Upper lobe of right lung (tissue), 1 donor: ENCODE data around the gene LETM1. TPM values are rescaled to one million over a fixed set of nuclear protein-coding genes. Genes with fewer than 3 reads are reported as not detected.

Source experiments
- ATAC-seq: fragments of 200-7000 bp; cut with Tn5 transposase; one replicate; pipeline ENCODE4 v1.9.1; 2020; ENCODE audit warnings: mild to moderate bottlenecking, moderate library complexity
- DNase-seq: peaks from one replicate; pipeline ENCODE4 v3.0.0-alpha.2; 2020
- H3K27ac ChIP-seq: fragments of 200-600 bp; one replicate; pipeline ENCODE4 v1.8.0; 2022
- H3K27me3 ChIP-seq: fragments of 200-600 bp; one replicate; pipeline ENCODE4 v1.8.0; 2022; ENCODE audit warnings: mild to moderate bottlenecking
- H3K36me3 ChIP-seq: fragments of 200-600 bp; one replicate; pipeline ENCODE4 v1.8.0; 2022
- H3K4me1 ChIP-seq: fragments of 200-600 bp; one replicate; pipeline ENCODE4 v1.8.0; 2022
- H3K4me3 ChIP-seq: fragments of 200-600 bp; one replicate; pipeline ENCODE4 v1.8.0; 2022; ENCODE audit warnings: mild to moderate bottlenecking
- H3K9me3 ChIP-seq: fragments of 200-600 bp; one replicate; pipeline ENCODE4 v1.8.0; 2022
- CTCF ChIP-seq: fragments of 200-600 bp; IDR thresholded peaks from one replicate; pipeline ENCODE4 v1.8.0; 2022; ENCODE audit warnings: antibody characterized with exemption
- intact Hi-C: fragments of 100-400 bp; cut with DNase I; formaldehyde crosslinking; loops from one replicate; pipeline ENCODE4 v1.11.0; 2022
- total RNA-seq: library from RNA; stranded (reverse); fragmentation: NEBNext Ultra II Directional; extraction: Animal tissue kit (Norgen Biotek cat#: 25700); gene quantifications from one replicate; pipeline ENCODE4 v1.2.1, GENCODE V29; 2021
- donor health status: DM: no; HTN: yes; CAD: no; lungs with severe emphysema.

Gene LETM1
- total RNA-seq, 1 donor from 2014 or later = 39.5 TPM

- H3K27ac ChIP-seq = no peak overlapping the region
- DNase-seq (no peak), ATAC-seq (no peak)
- intact Hi-C loops = no loop called here
- H3K9me3 ChIP-seq = no peaks in the 10 kb centered on the region
- H3K4me3 ChIP-seq = no peak overlapping the region
- no peak for TF ChIP-seq CTCF
- H3K4me1 ChIP-seq = no peaks in the 10 kb centered on the region
- H3K27me3 ChIP-seq = no peaks in the 10 kb centered on the region
- H3K36me3 ChIP-seq = peaks cover 3% of the 10 kb centered on the region
Measured at GRCh38 chr4:1803523-1804423, 52.2 kb downstream of the LETM1 start.

- no peak for TF ChIP-seq CTCF
- H3K27ac ChIP-seq = no peak overlapping the region
Measured at GRCh38 chr4:1802720-1803522, 53.0 kb downstream of the LETM1 start.

GRCh38 chr4:1802151-1802715 lies 53.7 kb downstream of the LETM1 start:
- ATAC-seq (no peak), DNase-seq (no peak)
- Histone ChIP-seq H3K9me3 (no peaks in the 10 kb centered on the region), H3K4me3 (no peak overlapping the region), H3K36me3 (peaks cover 3% of the 10 kb centered on the region), H3K27ac (no peak overlapping the region), H3K4me1 (no peaks in the 10 kb centered on the region), H3K27me3 (no peaks in the 10 kb centered on the region)
- no peak for TF ChIP-seq CTCF
- intact Hi-C loops = no loop called here

More at GRCh38 chr4:1802720-1803522, 53.0 kb downstream of the LETM1 start:
- Histone ChIP-seq H3K27me3 (no peaks in the 10 kb centered on the region), H3K4me1 (no peaks in the 10 kb centered on the region), H3K36me3 (peaks cover 3% of the 10 kb centered on the region), H3K9me3 (no peaks in the 10 kb centered on the region), H3K4me3 (no peak overlapping the region)
- DNase-seq (no peak), ATAC-seq (no peak)
- intact Hi-C loops = no loop called here

GRCh38 chr4:1801286-1801958 lies 54.5 kb downstream of the LETM1 start:
- H3K4me1 ChIP-seq = no peaks in the 10 kb centered on the region
- H3K36me3 ChIP-seq = peaks cover 3% of the 10 kb centered on the region
- peaks cover 5% of the 10 kb centered on the region for H3K27me3 ChIP-seq
- no peak overlapping the region for H3K27ac ChIP-seq
- H3K9me3 ChIP-seq = no peaks in the 10 kb centered on the region
- DNase-seq = no peak
- intact Hi-C loops = no loop called here
- no peak for TF ChIP-seq CTCF
- ATAC-seq = no peak
- no peak overlapping the region for H3K4me3 ChIP-seq

GRCh38 chr4:1800805-1801204 lies 55.2 kb downstream of the LETM1 start:
- Histone ChIP-seq H3K4me3 (no peak overlapping the region), H3K4me1 (peaks cover 3% of the 10 kb centered on the region), H3K9me3 (no peaks in the 10 kb centered on the region), H3K27ac (no peak overlapping the region), H3K36me3 (peaks cover 3% of the 10 kb centered on the region), H3K27me3 (peaks cover 11% of the 10 kb centered on the region)
- DNase-seq (no peak), ATAC-seq (no peak)
- no peak for TF ChIP-seq CTCF
- intact Hi-C loops = no loop called here
